SK-N-SH treated with all-trans-retinoic acid at 6 μM for 48 hours (cell line): ENCODE measurements around the gene KCND2.

Experiments
- ATAC-seq: fragments of 200-7000 bp; cut with Tn5 transposase; 3 replicates; pipeline ENCODE4 v1.9.1; 2020; ENCODE audit warnings: mild to moderate bottlenecking, moderate library complexity
- ARNTL ChIP-seq: fragments of 450-650 bp; formaldehyde crosslinking; IDR thresholded peaks from 2 replicates; pipeline ENCODE4 v1.5.0; 2020; ENCODE audit warnings: low read depth, mild to moderate bottlenecking, moderate library complexity, borderline replicate concordance
- CREB5 ChIP-seq: fragments of 250-450 bp; sonication (Bioruptor Pico); IDR thresholded peaks from 2 replicates; pipeline ENCODE4 v1.5.1; 2020; ENCODE audit warnings: low read depth, mild to moderate bottlenecking, moderate library complexity
- CSDC2 ChIP-seq: fragments of 250-450 bp; sonication (Bioruptor Pico); IDR thresholded peaks from 2 replicates; pipeline ENCODE4 v1.5.0; 2020; ENCODE audit warnings: mild to moderate bottlenecking, moderate library complexity
- CSRNP3 ChIP-seq: fragments of 250-450 bp; sonication (Bioruptor Pico); IDR thresholded peaks from 2 replicates; pipeline ENCODE4 v1.5.1; 2021; ENCODE audit warnings: mild to moderate bottlenecking, moderate library complexity
- ISL1 ChIP-seq: fragments of 250-450 bp; sonication (Bioruptor Pico); IDR thresholded peaks from 2 replicates; pipeline ENCODE4 v2.1.2; 2022; ENCODE audit warnings: mild to moderate bottlenecking, moderate library complexity
- OSR1 ChIP-seq: fragments of 250-450 bp; sonication (Bioruptor Pico); IDR thresholded peaks from 2 replicates; pipeline ENCODE4 v1.8.0; 2022; ENCODE audit warnings: moderate library complexity, mild to moderate bottlenecking, inconsistent platforms
- PATZ1 ChIP-seq: fragments of 250-450 bp; sonication (Bioruptor Pico); IDR thresholded peaks from 2 replicates; pipeline ENCODE4 v1.8.0; 2020; ENCODE audit warnings: mild to moderate bottlenecking, moderate library complexity, borderline replicate concordance
- POU6F1 ChIP-seq: fragments of 250-450 bp; sonication (Bioruptor Pico); IDR thresholded peaks from 2 replicates; pipeline ENCODE4 v1.8.0; 2021; ENCODE audit warnings: low read depth, mild to moderate bottlenecking, moderate library complexity, borderline replicate concordance
- PPARA ChIP-seq: fragments of 250-450 bp; sonication (Bioruptor Pico); IDR thresholded peaks from 2 replicates; pipeline ENCODE4 v1.5.0; 2020; ENCODE audit warnings: mild to moderate bottlenecking, borderline replicate concordance
- RARB ChIP-seq: fragments of 250-450 bp; sonication (Bioruptor Pico); IDR thresholded peaks from 2 replicates; pipeline ENCODE4 v1.8.0; 2021; ENCODE audit warnings: mild to moderate bottlenecking, moderate library complexity
- SNAI2 ChIP-seq: fragments of 250-450 bp; sonication (Bioruptor Pico); IDR thresholded peaks from 2 replicates; pipeline ENCODE4 v1.5.0; 2020; ENCODE audit warnings: mild to moderate bottlenecking, moderate library complexity
- TCF4 ChIP-seq: fragments of 250-450 bp; sonication (Bioruptor Pico); IDR thresholded peaks from 2 replicates; pipeline ENCODE4 v1.8.0; 2021; ENCODE audit warnings: mild to moderate bottlenecking, moderate library complexity, borderline replicate concordance
- TOX ChIP-seq: fragments of 250-450 bp; sonication (Bioruptor Pico); IDR thresholded peaks from 2 replicates; pipeline ENCODE4 v1.8.0; 2021; ENCODE audit warnings: mild to moderate bottlenecking, moderate library complexity, borderline replicate concordance
- TSHZ2 ChIP-seq: fragments of 250-450 bp; sonication (Bioruptor Pico); IDR thresholded peaks from 2 replicates; pipeline ENCODE4 v1.5.0; 2020; ENCODE audit warnings: mild to moderate bottlenecking, moderate library complexity
- ZC3H10 ChIP-seq: fragments of 250-450 bp; sonication (Bioruptor Pico); IDR thresholded peaks from 2 replicates; pipeline ENCODE4 v1.5.1; 2021; ENCODE audit warnings: mild to moderate bottlenecking, moderate library complexity
- ZFP3 ChIP-seq: fragments of 250-450 bp; sonication (Bioruptor Pico); IDR thresholded peaks from 2 replicates; pipeline ENCODE4 v1.5.0; 2020; ENCODE audit warnings: mild to moderate bottlenecking, moderate library complexity
- ZNF565 ChIP-seq: fragments of 450-650 bp; formaldehyde crosslinking; conservative IDR thresholded peaks from 2 replicates; pipeline ENCODE4 v1.5.0; 2020; ENCODE audit warnings: low read depth, mild to moderate bottlenecking, moderate library complexity
- ZNF70 ChIP-seq: fragments of 450-650 bp; formaldehyde crosslinking; IDR thresholded peaks from 2 replicates; pipeline ENCODE4 v1.5.0; 2020; ENCODE audit warnings: mild to moderate bottlenecking, moderate library complexity
- ZNF8 ChIP-seq: fragments of 450-650 bp; formaldehyde crosslinking; IDR thresholded peaks from 2 replicates; pipeline ENCODE4 v1.5.0; 2020; ENCODE audit warnings: mild to moderate bottlenecking, moderate library complexity

Gene KCND2

GRCh38 chr7:120472892-120473291 is 199.9 kb downstream of the KCND2 start:
- no peak for TF ChIP-seq ZFP3 (CRISPR knock-in tag)
- no peak for TF ChIP-seq ISL1
- no peak for TF ChIP-seq ZNF70 (CRISPR knock-in tag)
- TF ChIP-seq OSR1 (CRISPR knock-in tag): no peak
- no peak for TF ChIP-seq PPARA
- no peak for TF ChIP-seq TCF4
- no peak for TF ChIP-seq TSHZ2 (CRISPR knock-in tag)
- TF ChIP-seq PATZ1 (CRISPR knock-in tag): no peak
- TF ChIP-seq ARNTL: no peak
- no peak for TF ChIP-seq ZC3H10 (CRISPR knock-in tag)
- TF ChIP-seq ZNF565: no peak
- TF ChIP-seq CSDC2 (CRISPR knock-in tag): no peak
- no peak for TF ChIP-seq ZNF8 (CRISPR knock-in tag)
- TF ChIP-seq SNAI2: no peak
- ATAC-seq: peak; percentile 37; the same call in 2 of the 3 replicates

GRCh38 chr7:120473352-120473751 is 200.4 kb downstream of the KCND2 start:
- no peak for TF ChIP-seq ZNF8 (CRISPR knock-in tag)
- TF ChIP-seq TSHZ2 (CRISPR knock-in tag): no peak
- no peak for TF ChIP-seq PPARA
- TF ChIP-seq, all 23 proteins: peak for 0
- ATAC-seq: no peak

GRCh38 chr7:120475994-120476393 is 203.0 kb downstream of the KCND2 start:
- TF ChIP-seq CREB5 (CRISPR knock-in tag) (no peak), SNAI2 (no peak), TCF4 (no peak), ZNF8 (CRISPR knock-in tag) (no peak), OSR1 (CRISPR knock-in tag) (no peak), ZFP3 (CRISPR knock-in tag) (no peak), POU6F1 (CRISPR knock-in tag) (no peak), TOX (no peak), CSRNP3 (CRISPR knock-in tag) (no peak), PATZ1 (CRISPR knock-in tag) (no peak), ISL1 (no peak), RARB (CRISPR knock-in tag) (no peak), ARNTL (no peak)
- ATAC-seq: no peak
